ENCODE data around the gene REST.

REST gene

DNA sequence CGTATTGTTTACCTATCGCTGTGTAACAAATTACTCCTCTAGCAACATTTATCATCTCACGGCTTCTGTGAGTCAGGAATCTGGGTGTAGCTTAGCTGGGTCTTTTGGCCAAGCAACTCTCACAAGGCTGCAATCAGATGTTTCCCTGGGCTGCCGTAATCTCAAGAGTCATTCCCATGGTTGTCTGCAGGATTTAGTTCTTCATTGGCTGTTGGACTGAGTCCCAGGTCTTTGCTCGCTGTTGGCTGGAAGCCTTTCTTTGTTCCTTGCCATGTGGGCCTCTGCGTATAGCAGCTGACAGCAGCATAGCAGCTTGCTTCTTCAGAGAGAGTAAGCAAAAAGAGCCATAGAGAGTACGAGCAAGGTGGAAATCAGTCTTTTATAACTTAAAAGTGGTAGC, 87.8 kb downstream of the REST start:
- Histone ChIP-seq H3K4me3 (no peak overlapping the region), H3K27ac (peak overlapping the region; percentile 37 to 46)
- no peak for DNase-seq (ENCODE audit: low spot score)
- TF ChIP-seq CTCF (IDR thresholded peaks at IDR 0.05): no peak

DNA sequence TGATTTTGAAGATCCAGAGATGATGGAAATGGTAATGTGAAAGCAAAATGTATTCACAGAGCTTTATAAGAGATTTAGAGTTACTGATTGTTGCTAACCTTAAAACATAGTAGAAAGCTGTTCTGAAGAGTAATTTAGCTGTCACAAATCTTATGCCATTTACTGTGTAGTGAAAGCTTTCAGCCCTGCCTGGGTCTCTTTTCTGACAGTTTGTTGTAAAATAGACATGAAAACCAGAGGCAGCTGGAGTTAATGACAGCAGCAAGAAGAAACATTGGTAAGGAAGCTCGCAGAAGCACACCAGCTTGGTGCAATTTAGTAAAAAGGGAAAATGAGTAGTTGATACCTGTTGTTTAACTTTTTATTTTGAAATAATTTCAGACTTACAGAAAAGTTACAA, 92.1 kb downstream of the REST start:
- no peak for TF ChIP-seq CTCF (IDR thresholded peaks at IDR 0.05)
- Histone ChIP-seq H3K4me3 (no peak overlapping the region), H3K27ac (no peak overlapping the region)
- no peak for DNase-seq (ENCODE audit: low spot score)

GRCh38 chr4:57013543-57014120, 105.9 kb downstream of the REST start:
- no peak overlapping the region for H3K27ac ChIP-seq
- no peak overlapping the region for H3K4me3 ChIP-seq
- no peak for TF ChIP-seq CTCF (IDR thresholded peaks at IDR 0.05)
- no peak for DNase-seq (ENCODE audit: low spot score)

Data from coronary artery (tissue), 2 donors.